Muscle layer of duodenum (tissue), 2 donors: Measurements from ENCODE around the gene KRT73.
A peak's percentile ranks its signal among the peaks of the same experiment; 100 is the strongest.

Source experiments
- H3K27ac ChIP-seq: one replicate; pipeline ENCODE4 v1.7.0; 2013; ENCODE audit warnings: mild to moderate bottlenecking, low read length
- H3K27me3 ChIP-seq: one replicate; pipeline ENCODE4 v1.7.0; 2013; ENCODE audit warnings: low read depth, mild to moderate bottlenecking, control low read depth, low read length
- H3K36me3 ChIP-seq, 2 donors: one replicate each; pipeline ENCODE4 v1.7.0; 2013; ENCODE audit warnings: low read length in 2 of 2, control low read depth in 1 of 2, mild to moderate bottlenecking in 1 of 2; ENCODE audit not compliant: insufficient read depth in 2 of 2, control insufficient read depth in 1 of 2
- H3K4me1 ChIP-seq, 2 donors: one replicate each; pipeline ENCODE4 v1.7.0; 2013; ENCODE audit warnings: low read length in 2 of 2, mild to moderate bottlenecking in 2 of 2, control low read depth in 1 of 2, moderate library complexity in 1 of 2; ENCODE audit not compliant: insufficient read depth in 2 of 2, control insufficient read depth in 1 of 2
- H3K4me3 ChIP-seq, 2 donors: one replicate each; pipeline ENCODE4 v1.7.0; 2013; ENCODE audit warnings: low read length in 2 of 2, low read depth in 1 of 2, mild to moderate bottlenecking in 1 of 2
- H3K9me3 ChIP-seq, 2 donors: one replicate each; pipeline ENCODE4 v1.7.0; 2013; ENCODE audit warnings: low read length in 2 of 2, control low read depth in 1 of 2, mild to moderate bottlenecking in 1 of 2; ENCODE audit not compliant: control insufficient read depth in 1 of 2
- donor health status: healthy.

Gene KRT73

DNA sequence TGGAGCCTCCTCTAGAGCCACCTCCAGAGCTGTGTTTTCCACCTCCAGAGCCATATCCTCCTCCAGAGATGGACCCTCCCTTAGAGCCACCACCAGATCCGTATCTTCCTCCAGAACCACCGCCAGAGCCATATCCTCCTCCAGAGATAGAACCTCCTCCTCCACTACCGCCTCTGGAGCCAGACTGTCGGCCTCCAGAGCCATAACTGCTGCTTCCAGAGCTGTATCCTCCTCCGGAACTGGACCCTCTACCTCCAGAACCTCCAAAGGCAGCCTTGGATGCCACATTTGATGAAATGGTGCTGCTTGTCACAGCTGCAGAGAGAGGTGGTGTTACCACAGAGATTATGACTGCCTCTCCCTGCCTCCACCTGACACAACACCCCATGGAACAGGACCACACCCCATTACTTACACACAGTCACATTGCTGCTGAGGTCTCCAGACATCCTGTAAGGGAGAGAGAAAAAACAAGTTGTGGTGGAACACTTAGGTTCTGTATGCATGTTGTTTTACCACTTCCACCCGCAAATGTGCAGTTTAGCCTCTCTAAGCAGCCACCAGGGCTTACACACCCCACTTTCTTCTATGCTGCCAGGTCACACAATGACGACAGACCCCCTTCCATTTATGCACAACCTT, 26.9 kb upstream of the KRT73 start:
- Histone ChIP-seq H3K9me3 (no peaks in the 10 kb centered on the region), H3K27me3 (no peaks in the 10 kb centered on the region), H3K27ac (peak overlapping the region; percentile 20)

DNA sequence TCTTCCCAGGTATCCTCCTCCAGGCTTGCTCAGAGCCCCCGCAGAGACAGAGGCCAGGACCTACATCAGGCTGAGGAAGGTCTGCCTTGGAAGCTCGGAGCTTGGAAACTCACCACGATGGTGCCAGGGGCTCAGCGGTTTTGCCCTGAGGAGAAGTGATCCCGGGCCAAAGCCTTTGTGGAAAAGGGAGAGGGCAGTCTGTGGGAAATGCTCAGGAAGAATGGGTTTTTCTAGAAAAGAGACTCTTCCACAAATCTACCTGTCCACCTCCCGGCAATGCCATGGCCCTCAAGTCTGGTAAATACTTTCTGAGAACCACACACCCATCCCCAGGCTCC, 25.7 kb upstream of the KRT73 start:
- H3K36me3 ChIP-seq = no peaks in the 10 kb centered on the region
- no peak overlapping the region for H3K27ac ChIP-seq
- no peaks in the 10 kb centered on the region for H3K9me3 ChIP-seq
- H3K4me3 ChIP-seq = no peak overlapping the region
- H3K4me1 ChIP-seq = no peaks in the 10 kb centered on the region
- no peaks in the 10 kb centered on the region for H3K27me3 ChIP-seq

More for the DNA sequence above, 26.9 kb upstream of the KRT73 start:
- H3K4me3 ChIP-seq = no peak overlapping the region
- H3K36me3 ChIP-seq = no peaks in the 10 kb centered on the region
- no peaks in the 10 kb centered on the region for H3K4me1 ChIP-seq

DNA sequence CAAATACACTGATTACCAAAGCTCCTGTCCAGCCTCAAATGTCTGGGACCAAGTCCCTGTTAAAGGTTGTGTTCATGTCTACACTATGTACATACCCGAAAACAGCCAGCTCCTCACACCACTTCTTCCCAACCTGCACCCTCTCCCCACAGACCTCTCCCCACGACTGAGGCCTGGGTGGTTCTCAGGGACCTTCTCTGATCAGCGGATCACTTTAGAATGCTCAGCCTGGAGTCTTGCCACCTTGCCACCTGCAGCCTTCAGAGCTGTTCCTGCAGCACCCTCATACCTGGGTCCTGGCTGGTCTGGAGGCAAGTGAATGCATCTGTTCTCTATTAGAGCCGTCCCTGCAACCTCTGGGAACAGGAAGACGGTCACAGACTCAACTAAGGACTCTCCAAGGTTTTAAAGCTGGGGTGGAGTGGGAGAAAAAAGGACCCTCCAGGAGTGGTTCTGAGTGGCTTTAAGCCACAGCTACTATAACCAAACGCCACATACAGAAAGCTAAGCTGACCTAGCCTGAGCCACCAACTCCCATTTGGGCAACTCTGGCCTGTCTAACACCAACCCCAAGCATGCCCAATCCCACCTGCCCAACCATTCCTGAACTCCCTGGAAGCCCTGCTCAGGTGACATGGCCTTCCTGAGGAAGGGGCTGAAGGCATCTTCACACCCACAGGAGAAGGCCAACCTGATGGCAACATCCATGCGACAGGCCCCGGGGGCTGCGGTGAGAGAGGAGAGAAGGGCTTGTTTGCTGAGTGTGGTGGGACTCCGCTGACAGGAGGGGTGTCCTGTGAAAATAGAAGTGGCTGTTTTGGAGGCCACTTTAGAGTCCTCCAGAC, 25.1 kb upstream of the KRT73 start:
- Histone ChIP-seq H3K9me3 (no peaks in the 10 kb centered on the region), H3K4me1 (no peaks in the 10 kb centered on the region), H3K4me3 (no peak overlapping the region), H3K27ac (no peak overlapping the region), H3K36me3 (no peaks in the 10 kb centered on the region), H3K27me3 (no peaks in the 10 kb centered on the region)

DNA sequence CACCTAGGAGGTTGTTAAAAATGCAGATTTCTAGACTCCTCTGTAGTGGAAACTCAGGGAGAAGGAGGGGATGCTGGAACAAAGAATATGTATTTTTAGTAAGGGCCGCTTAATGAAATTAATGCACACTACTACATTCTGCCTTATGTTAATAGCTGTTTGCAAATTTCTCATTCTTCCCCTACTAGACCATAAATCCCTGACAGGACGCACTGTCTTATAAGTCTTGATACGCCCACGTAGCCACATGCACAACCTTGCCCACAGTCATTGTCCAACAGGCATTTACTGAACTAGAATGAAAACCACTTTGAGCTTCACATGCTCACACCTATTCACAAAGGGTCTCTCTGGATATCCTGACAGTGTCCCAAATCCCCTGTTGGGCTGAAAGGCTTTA, 23.1 kb upstream of the KRT73 start:
- no peaks in the 10 kb centered on the region for H3K4me1 ChIP-seq
- no peak overlapping the region for H3K27ac ChIP-seq
- no peaks in the 10 kb centered on the region for H3K27me3 ChIP-seq

DNA sequence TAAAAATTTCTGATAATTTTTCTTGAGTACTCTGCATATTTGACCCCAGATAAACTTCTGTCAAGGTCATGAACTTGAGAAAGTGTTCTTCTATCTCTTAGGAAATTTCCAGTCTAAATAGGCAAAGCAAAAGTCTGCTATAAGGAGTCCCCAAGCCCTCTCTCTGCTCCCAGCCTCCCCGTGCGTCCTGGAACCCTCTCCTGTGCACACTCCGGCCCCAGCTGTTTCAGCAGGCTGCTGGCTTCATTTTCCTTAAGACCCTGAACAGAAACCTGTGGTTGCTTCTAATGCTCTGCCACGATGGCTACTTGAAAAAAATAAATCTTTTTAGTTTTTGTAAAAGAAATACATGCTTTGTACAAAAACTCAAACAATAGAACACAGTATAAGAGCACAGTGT, 18.9 kb upstream of the KRT73 start:
- Histone ChIP-seq H3K27ac (no peak overlapping the region), H3K4me1 (no peaks in the 10 kb centered on the region), H3K27me3 (no peaks in the 10 kb centered on the region), H3K9me3 (no peaks in the 10 kb centered on the region), H3K36me3 (no peaks in the 10 kb centered on the region), H3K4me3 (no peak overlapping the region)

More for the DNA sequence above, 23.1 kb upstream of the KRT73 start:
- Histone ChIP-seq H3K36me3 (no peaks in the 10 kb centered on the region), H3K4me3 (no peak overlapping the region), H3K9me3 (no peaks in the 10 kb centered on the region)

DNA sequence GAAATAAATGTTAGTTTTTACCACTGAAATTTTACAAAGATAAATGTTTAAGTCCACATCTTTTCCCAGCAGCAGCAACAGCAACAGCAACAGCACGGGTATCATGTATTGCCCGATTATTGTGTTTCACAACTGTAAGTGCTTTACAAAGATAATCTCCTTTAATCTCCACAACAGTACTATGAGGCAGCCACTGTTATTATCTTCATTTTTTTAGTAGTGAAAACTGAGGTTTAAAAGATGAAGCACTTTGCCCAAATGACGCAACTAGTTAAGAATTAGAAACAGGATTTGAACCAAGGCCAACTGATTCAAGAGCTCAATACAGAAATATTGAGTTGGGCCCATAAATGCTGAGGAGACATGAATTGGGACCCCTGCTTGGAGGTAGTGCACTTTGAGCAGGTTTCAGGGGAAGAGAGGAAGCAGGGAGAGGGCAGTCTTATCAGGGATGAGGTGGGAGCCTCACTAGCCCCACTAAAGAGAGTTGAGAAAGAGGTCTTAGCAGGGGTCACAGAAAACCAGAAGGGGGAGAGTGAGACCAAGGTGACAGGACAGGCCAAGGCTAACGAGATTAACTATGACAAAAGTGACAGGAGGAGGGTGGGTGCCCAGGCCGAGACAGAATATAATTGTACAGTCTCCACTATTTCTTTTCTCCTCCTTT, 18.4 kb upstream of the KRT73 start:
- no peak overlapping the region for H3K27ac ChIP-seq
- H3K27me3 ChIP-seq = no peaks in the 10 kb centered on the region
- no peaks in the 10 kb centered on the region for H3K36me3 ChIP-seq
- H3K9me3 ChIP-seq = no peaks in the 10 kb centered on the region
- H3K4me3 ChIP-seq = no peak overlapping the region
- H3K4me1 ChIP-seq = no peaks in the 10 kb centered on the region

DNA sequence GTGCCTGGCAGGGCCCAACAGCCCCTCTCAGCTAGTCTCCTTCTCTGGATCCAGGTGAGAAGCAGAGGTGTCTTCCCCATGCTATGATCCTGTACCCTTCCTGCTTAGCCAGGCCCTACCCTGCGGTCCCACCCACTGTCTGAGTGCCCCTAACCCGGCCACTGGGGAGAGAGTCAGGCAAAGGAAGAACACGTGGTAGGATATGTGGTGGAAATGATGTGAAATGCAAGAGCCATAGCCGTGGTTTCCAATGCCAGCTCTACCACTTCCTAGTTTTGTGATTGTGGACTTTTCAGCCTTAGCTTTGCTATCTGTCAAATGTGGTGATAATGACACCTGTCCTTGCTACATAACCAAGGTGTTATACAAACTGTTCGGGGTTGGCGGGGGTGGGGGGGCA, 17.8 kb upstream of the KRT73 start:
- Histone ChIP-seq H3K9me3 (no peaks in the 10 kb centered on the region), H3K36me3 (no peaks in the 10 kb centered on the region), H3K4me3 (no peak overlapping the region), H3K27me3 (no peaks in the 10 kb centered on the region), H3K4me1 (no peaks in the 10 kb centered on the region), H3K27ac (no peak overlapping the region)

DNA sequence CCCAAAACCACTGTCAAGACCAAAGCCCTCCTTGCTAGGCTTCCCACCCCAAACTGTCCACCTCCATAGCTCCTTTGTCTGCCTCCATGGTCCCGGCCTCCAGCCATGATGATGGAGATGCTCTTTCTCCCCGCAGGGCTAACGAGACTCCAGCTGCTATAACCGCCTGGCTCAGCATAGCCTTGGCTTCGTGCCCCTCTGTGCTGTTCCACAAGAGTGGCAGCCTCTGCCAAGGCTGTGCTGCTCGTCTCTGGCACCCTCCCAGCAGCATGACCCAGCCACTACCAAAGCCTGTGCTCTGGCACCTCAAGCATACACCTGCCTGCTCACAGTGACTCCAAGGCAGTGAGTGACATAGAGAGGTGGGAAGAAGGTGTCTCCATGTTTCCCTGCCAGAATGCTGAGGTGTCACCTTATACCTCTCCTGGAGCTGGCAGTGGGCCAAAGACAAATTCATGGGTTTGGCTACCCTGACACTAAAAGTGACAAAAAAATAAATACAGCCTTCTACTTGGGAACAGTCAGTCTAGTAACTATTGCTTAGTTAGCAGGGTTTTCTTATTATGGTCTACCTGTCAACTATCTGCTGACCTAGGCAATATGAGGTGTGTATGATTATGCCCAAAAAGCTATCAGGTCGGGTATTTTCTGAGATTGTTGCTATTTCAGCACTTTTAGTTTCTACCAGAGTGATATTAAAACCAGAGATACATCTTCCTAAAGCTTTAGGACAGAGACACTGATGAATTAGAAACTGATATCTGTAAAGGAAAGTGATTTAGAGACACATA, 16.1 kb upstream of the KRT73 start:
- H3K27me3 ChIP-seq = no peaks in the 10 kb centered on the region
- H3K9me3 ChIP-seq = no peaks in the 10 kb centered on the region
- no peaks in the 10 kb centered on the region for H3K36me3 ChIP-seq
- H3K27ac ChIP-seq = no peak overlapping the region
- no peaks in the 10 kb centered on the region for H3K4me1 ChIP-seq
- no peak overlapping the region for H3K4me3 ChIP-seq

DNA sequence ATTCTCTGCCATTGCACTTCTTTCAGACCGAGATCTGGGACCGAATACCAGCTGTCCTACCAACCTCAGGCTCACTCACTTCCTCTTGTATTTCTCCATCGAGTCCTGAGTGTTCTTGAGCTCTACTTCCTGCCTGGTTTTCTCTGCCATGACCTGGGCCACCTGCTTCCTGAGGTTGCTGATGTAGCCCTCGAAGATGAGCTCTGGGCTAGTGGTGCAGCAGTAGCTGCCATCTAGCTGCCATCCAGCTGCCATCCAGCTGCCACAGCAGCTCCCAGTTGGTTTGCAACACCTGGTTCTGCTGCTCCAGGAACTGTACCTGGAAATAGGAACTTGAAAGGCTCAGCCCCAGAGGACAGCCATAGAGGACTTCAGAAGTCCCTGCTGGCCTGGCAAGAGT, 15.0 kb upstream of the KRT73 start:
- H3K4me3 ChIP-seq = no peak overlapping the region
- H3K27me3 ChIP-seq = no peaks in the 10 kb centered on the region
- no peaks in the 10 kb centered on the region for H3K9me3 ChIP-seq
- no peaks in the 10 kb centered on the region for H3K36me3 ChIP-seq
- no peak overlapping the region for H3K27ac ChIP-seq
- H3K4me1 ChIP-seq = no peaks in the 10 kb centered on the region

DNA sequence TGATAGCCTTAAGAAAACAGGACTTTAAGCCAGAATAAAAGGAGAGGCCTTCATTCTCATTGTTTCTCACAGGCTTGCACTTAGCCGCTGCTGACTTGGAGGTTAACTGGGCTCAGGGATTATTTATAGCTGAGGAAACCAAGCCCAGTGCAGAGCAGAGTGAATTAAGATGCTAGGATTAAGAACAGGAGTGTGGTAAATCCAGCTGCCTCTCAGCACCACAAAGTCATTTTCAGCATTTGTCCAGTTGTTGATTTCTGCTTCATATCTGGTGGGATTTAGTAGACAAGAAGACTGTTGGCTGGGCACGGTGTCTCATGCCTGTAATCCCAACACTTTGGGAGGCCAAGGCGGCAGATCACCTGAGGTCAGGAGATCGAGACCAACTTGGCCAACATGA, 14.3 kb upstream of the KRT73 start:
- Histone ChIP-seq H3K27me3 (no peaks in the 10 kb centered on the region), H3K27ac (no peak overlapping the region), H3K4me1 (no peaks in the 10 kb centered on the region), H3K4me3 (no peak overlapping the region), H3K36me3 (no peaks in the 10 kb centered on the region), H3K9me3 (no peaks in the 10 kb centered on the region)
